ENCODE measurements around the gene FASTK. TPM values are rescaled to one million over a fixed set of nuclear protein-coding genes. Genes with fewer than 3 reads are reported as not detected.

FASTK gene
- total RNA-seq, 1 experiment from 2014 or later = 95.0 TPM

DNA sequence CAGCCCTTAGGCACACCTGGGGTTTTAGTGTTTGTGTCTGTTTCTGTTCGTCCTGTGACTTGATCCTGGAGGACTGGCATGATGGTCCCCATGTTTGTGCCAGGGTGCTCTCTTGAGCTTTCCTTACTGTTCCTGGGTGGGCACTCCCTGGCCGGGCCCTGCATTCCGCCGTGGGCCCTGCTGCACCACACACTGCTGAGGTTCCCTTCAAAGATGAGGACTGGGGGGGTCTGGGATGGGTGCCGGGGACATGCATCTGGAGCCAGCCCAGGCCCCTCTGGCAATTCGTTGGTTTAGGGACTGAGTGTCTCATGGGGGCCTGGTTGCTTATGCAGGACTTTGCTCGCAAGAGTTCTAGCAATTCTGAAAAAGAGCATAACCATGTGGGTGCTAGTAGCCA, 10.4 kb upstream of the FASTK start:
- POLR2A ChIA-PET = interaction anchor here (0.8 kb wide), 1 partner anchor 10 kb away, joined by 4 read pairs; the partner anchor contains the start of gene FASTK
- ATAC-seq = no peak
- in situ Hi-C loops (cut with HindIII; ENCODE audit: low pct_unique_long_range_greater_than_20kb, low sequenced_read_pairs) = no loop called here
- TF ChIP-seq TCF7L2 (IDR thresholded peaks at IDR 0.05; ENCODE audit: low read depth, low read length) = no peak
- TF ChIP-seq, protein P1, sequence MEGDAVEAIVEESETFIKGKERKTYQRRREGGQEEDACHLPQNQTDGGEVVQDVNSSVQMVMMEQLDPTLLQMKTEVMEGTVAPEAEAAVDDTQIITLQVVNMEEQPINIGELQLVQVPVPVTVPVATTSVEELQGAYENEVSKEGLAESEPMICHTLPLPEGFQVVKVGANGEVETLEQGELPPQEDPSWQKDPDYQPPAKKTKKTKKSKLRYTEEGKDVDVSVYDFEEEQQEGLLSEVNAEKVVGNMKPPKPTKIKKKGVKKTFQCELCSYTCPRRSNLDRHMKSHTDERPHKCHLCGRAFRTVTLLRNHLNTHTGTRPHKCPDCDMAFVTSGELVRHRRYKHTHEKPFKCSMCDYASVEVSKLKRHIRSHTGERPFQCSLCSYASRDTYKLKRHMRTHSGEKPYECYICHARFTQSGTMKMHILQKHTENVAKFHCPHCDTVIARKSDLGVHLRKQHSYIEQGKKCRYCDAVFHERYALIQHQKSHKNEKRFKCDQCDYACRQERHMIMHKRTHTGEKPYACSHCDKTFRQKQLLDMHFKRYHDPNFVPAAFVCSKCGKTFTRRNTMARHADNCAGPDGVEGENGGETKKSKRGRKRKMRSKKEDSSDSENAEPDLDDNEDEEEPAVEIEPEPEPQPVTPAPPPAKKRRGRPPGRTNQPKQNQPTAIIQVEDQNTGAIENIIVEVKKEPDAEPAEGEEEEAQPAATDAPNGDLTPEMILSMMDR (IDR thresholded peaks at IDR 0.05) = no peak
- no peak for TF ChIP-seq SIN3A (IDR thresholded peaks at IDR 0.05; ENCODE audit: borderline replicate concordance, insufficient read depth, low read depth, low read length)
- TF ChIP-seq, protein P2, sequence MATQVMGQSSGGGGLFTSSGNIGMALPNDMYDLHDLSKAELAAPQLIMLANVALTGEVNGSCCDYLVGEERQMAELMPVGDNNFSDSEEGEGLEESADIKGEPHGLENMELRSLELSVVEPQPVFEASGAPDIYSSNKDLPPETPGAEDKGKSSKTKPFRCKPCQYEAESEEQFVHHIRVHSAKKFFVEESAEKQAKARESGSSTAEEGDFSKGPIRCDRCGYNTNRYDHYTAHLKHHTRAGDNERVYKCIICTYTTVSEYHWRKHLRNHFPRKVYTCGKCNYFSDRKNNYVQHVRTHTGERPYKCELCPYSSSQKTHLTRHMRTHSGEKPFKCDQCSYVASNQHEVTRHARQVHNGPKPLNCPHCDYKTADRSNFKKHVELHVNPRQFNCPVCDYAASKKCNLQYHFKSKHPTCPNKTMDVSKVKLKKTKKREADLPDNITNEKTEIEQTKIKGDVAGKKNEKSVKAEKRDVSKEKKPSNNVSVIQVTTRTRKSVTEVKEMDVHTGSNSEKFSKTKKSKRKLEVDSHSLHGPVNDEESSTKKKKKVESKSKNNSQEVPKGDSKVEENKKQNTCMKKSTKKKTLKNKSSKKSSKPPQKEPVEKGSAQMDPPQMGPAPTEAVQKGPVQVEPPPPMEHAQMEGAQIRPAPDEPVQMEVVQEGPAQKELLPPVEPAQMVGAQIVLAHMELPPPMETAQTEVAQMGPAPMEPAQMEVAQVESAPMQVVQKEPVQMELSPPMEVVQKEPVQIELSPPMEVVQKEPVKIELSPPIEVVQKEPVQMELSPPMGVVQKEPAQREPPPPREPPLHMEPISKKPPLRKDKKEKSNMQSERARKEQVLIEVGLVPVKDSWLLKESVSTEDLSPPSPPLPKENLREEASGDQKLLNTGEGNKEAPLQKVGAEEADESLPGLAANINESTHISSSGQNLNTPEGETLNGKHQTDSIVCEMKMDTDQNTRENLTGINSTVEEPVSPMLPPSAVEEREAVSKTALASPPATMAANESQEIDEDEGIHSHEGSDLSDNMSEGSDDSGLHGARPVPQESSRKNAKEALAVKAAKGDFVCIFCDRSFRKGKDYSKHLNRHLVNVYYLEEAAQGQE (IDR thresholded peaks at IDR 0.05; ENCODE audit: insufficient read depth in 1 of 2, low read depth in 2 of 2, low read length in 1 of 2) = no peak
- no peak for TF ChIP-seq POLR2AphosphoS5 (IDR thresholded peaks at IDR 0.05; ENCODE audit: low read depth, low read length)
- no peaks in the 10 kb centered on the region for H3K9me3 ChIP-seq (ENCODE audit: control insufficient read depth, insufficient read depth, low read depth, low read length)
- intact Hi-C loops (cut with micrococcal nuclease; ENCODE audit: unreplicated experiment) = no loop called here
- H3K4me1 ChIP-seq (ENCODE audit: control insufficient read depth, insufficient read depth, low read length) = peaks cover 27% of the 10 kb centered on the region; the same call in 1 of the 2 replicates
- no peaks in the 10 kb centered on the region for H3K27me3 ChIP-seq (ENCODE audit: control insufficient read depth, insufficient read depth, low read length)
- DNase-seq (ENCODE audit: low read depth, low spot score) = no peak
- no TSS peak for BruUV-seq (replicated peaks)
- H3K27ac ChIP-seq (ENCODE audit: low read length) = no peak overlapping the region
- H3K4me3 ChIP-seq (ENCODE audit: low read depth in 2 of 2, low read length in 2 of 2) = no peak overlapping the region
- CTCF ChIA-PET = no interaction called here
- no peaks in the 10 kb centered on the region; the same call in 1 of the 2 replicates for H3K36me3 ChIP-seq (ENCODE audit: control insufficient read depth, insufficient read depth, low read length)

DNA sequence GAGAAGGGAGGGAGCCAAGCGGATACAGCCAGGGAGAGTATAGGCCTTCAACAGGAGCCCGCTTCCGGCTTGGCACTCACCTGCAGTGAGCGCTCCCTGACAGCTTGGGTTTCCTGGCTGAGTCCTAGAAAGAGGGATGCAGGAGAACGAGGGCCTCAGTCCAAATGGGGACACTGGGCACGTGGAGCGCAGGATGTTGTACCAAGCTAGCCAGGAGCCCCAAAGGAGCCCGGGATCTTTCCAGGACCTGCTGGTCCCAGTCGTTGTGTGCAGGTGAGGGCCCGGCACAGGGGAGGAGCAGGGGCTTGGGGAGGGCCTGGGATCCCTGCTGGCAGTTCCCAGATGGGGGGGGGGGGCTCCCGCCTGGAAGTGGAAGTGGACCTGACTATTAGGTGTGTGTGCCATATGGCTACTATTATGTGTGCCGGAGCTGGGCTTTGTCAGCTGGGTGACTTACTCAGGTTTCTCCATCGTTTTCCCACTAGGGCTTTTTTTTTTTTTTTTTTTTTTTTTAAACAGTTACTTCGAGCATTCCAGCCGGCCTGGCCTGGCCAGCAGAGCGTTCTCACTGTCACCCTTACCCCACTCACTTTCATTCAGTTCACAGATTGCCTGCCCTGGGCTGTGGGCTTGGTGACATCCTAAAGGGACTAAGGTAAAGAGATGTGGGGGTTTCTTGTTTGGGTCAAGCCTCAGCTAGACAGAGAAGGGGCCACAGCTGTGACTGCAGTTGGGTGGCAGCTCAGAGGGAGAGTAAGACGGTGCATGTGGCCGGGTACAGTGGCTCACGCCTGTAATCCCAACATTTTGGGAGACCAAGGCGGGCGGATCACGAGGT, 9.5 kb upstream of the FASTK start:
- Histone ChIP-seq H3K4me1 (ENCODE audit: control insufficient read depth, insufficient read depth, low read length) (peaks cover 35% of the 10 kb centered on the region), H3K9me3 (ENCODE audit: control insufficient read depth, insufficient read depth, low read depth, low read length) (no peaks in the 10 kb centered on the region), H3K27me3 (ENCODE audit: control insufficient read depth, insufficient read depth, low read length) (no peaks in the 10 kb centered on the region), H3K27ac (ENCODE audit: low read length) (peak overlapping the region; percentile 65), H3K36me3 (ENCODE audit: control insufficient read depth, insufficient read depth, low read length) (no peaks in the 10 kb centered on the region; the same call in 1 of the 2 replicates), H3K4me3 (ENCODE audit: low read depth in 2 of 2, low read length in 2 of 2) (no peak overlapping the region)
- ChIA-PET CTCF (interaction anchor here (0.6 to 0.7 kb wide), 4 partner anchors 18 to 353 kb away, joined by 3 to 9 read pairs (median 4); partner anchors contain the start of gene ABCB8), POLR2A (interaction anchor here (0.6 to 0.8 kb wide), 2 partner anchors 9 to 712 kb away, joined by 3 to 4 read pairs; partner anchors contain the start of gene FASTK)
- ATAC-seq (no peak), DNase-seq (ENCODE audit: low read depth, low spot score) (no peak)
- in situ Hi-C loops (cut with HindIII; ENCODE audit: low pct_unique_long_range_greater_than_20kb, low sequenced_read_pairs) = no loop called here
- TF ChIP-seq TCF7L2 (IDR thresholded peaks at IDR 0.05; ENCODE audit: low read depth, low read length) = no peak
- no peak for TF ChIP-seq POLR2AphosphoS5 (IDR thresholded peaks at IDR 0.05; ENCODE audit: low read depth, low read length)
- TF ChIP-seq, protein P1 (IDR thresholded peaks at IDR 0.05) = no peak
- TF ChIP-seq SIN3A (IDR thresholded peaks at IDR 0.05; ENCODE audit: borderline replicate concordance, insufficient read depth, low read depth, low read length) = no peak
- TF ChIP-seq, protein P2 (IDR thresholded peaks at IDR 0.05; ENCODE audit: insufficient read depth in 1 of 2, low read depth in 2 of 2, low read length in 1 of 2) = no peak
- no TSS peak for BruUV-seq (replicated peaks)
- intact Hi-C loops (cut with micrococcal nuclease; ENCODE audit: unreplicated experiment) = no loop called here
